ENCODE measurements around the gene LDAF1.
"Not testable (repeated sequence)": the region's sequence is repeated elsewhere in the genome, so short reads cannot be mapped to it uniquely, and the experiment has no call there.

LDAF1 gene

DNA sequence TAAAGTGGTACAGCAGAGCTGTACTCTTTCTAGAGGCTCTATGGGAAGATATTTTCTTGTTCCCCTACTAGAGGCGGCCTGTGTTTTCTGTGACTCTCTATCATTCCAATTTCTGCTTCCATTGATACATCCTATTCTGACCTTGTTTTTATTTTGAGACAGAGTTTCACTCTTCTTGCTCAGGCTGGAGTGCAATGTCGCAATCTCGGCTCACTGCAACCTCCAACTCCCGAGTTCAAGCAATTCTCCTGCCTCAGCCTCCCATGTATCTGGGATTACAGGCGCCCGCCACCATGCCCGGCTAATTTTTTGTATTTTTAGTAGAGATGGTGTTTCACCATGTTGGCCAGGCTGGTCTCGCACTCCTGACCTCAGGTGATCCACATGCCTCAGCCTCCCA lies 36.9 kb downstream of the LDAF1 start:
- DNase-seq (ENCODE audit: low read depth in 2 of 2) = not testable (repeated sequence)

DNA sequence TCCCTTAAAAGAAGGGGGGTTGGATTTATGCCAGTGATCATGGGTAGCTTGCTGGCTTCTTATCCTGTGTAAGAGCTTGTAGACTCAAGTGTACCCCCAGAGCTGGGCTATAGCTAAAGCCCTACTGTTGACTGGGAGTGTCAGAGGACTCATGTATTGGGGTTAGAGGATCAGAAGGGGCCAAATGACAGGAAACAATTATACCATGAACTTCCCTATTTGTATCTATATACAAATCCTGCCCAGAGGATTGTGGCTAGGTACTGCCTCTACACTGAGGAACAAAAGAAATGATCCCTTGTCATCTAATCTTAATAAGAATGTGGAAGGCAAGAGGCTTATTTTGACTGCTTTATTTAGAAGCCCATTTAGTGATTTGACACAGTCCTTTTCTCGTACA lies 38.6 kb downstream of the LDAF1 start:
- DNase-seq (ENCODE audit: low read depth in 2 of 2) = no peak

DNA sequence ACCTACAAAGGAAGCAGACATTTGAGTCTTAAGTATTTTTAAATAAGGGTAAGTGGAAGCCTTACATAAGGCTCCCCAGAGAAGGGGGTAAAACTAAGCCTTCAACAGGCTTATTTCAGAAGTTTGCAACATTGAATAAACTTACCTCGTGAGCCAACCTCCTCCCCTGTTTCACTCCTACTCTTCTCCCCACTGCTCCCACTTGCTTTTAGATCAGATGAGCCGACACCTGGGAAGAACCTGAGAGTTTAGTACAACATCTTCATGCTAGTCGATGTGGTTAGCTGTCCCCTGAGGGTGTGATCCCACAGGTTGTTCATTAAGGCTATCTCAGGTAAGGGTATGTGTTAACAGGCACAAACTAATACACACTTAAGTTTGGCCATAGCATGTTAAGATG lies 39.1 kb downstream of the LDAF1 start:
- DNase-seq (ENCODE audit: low read depth in 2 of 2) = no peak

DNA sequence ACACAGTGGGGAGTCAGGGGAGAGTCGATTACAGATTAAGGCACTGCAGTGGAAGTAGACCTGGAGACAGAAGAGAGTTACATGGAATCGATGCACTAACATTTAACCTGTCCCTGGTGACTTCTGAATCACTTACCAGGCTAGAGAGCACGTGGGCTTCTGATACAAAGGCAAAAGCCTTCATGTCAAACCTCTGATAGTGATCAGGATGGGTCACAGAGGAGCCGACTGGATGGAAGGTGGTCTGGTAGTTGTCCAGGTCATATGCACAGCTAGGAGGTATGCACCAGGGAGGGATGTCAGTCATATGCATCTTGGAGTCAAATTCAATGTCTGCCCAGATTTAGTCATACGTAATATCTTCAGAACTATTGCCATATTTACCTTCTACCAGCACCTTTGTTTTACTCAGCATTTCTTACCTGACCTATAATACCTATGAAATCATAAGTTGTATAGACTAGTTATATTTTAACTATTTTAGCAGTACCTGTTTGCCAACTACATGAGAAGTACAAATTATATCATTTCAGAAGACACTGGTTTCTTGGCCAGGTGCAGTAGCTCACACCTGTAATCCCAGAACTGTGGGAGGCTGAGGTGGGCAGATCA lies 41.2 kb downstream of the LDAF1 start:
- no peak for DNase-seq (ENCODE audit: low read depth in 2 of 2)

DNA sequence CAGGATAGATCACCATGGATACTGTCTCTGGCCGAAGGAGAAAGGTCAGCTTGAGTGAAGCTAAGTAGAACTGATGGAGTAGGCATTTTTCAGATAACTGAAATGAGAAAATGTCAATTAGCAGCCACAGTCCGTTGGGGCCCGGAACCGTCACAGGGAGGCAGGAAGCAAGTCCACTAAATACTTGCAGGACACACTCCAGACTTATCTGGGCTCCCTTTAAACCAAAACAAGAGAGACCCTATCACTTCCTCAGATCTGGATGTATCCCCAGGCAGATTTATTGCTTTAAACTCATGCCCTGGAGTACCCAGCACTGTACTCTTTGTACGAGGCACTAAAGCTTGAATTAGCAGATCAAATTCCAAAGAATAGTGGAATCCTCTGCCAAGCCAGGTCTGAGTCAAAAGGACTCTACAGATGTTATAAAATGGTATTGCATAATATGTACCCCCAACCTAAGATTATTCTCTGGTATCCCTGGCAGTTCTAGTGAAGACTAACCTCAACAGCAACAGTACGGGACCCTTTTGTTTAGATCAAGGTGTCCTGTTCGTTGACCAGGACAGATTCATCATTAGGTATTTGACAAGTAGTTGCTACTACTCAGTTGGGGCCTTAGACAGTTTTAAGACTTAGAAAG lies 44.8 kb downstream of the LDAF1 start:
- no peak for DNase-seq (ENCODE audit: low read depth in 2 of 2)

DNA sequence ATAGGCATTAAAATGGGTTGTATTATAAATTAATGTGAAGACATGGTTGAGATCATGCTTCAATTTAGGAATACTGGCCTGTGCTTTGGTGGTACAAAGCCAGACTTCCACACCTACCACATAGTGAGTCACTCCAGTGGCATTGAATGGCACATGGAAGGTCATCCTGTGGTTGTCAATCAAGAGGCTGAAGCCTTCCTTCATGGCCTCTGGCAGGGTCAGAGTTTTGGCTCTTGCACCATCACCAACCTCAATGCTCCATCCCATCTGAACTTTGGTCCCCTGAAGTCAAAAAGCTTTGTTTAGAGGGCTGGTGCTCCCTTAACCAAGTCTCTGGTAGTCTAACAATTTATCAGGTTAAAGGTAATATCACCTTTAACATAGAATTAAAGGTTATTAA lies 46.8 kb downstream of the LDAF1 start:
- no peak for DNase-seq (ENCODE audit: low read depth in 2 of 2)

DNA sequence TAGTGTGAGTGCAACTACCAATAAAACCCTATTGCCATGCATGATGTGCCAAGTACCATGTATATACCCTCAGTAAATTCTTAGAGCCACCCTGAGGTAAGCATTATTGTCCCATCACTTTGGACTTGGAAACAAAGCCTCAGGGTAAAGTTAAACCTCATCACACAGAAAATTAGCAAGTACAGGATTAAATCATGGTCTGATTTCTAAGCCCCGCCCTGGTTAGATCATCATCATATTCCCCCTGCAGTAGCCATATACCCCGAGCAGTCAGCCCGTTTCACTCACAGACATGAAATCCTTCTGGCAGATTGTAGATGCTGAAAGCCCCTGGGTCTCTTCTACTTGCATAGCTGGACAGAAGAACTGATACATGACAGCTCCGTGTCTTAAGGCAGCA lies 48.1 kb downstream of the LDAF1 start:
- no peak for DNase-seq (ENCODE audit: low read depth in 2 of 2)

DNA sequence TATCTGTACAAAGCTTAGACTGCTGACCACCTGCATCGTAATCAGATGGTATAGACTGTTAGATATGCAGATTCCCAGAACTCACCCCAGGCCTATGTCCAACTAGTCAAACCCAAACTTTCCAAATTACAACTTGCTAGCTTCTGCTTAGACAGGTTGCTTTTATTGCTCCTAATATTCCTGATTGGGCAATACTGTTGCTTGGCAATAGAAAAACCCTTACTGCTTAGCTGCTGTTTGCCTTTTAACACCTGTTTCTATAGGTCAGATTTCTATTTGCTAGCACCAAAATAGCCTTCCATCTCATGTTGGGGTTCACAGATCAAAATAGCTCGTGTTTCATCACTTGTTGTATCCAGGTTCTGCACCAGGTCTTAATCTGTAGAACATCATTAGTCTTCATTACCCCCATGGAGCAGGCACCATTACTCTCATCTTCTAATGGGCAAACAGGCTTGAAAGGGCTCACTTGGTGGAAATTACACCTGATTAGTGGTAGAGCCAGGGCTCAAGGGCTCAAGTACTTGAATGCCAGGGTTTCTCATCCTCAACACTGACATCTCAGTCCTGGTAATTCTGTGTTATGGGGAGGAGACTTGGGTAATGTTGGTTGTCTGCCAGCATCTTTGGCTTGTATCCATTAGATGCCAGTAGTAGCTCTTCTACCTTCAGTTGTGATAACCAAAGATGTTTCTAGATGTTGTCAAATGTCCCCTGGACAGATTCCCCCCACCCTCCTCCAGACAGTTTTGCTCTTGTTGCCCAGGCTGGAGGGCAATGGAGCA lies 50.2 kb downstream of the LDAF1 start:
- no peak for DNase-seq (ENCODE audit: low read depth in 2 of 2)

DNA sequence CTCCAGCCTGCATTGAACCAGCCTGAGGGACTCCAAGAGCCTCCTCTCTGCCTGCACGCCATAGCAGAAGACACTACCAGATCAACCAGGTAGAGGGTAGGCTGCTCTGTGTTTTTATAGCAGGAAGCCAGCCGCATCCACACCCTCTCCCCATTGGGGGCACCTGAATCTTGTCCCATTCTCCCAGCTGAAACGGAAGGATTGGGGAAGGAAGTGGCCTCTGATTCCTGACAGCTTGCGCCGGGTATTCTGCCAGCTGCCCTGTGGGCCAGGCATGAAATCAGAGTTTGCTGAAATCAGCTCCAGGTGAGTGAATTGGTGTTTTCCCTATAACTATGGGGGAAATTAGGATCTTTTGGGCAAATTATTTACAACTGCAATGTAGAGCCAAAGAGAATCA lies 53.0 kb downstream of the LDAF1 start, which contains the start of gene ZP2:
Gene ZP2 (minus strand): TSS at position 89 of the 400 bp plus-strand sequence. CDS start 27 bp downstream, at position 62.
- DNase-seq (ENCODE audit: low read depth in 2 of 2) = no peak

DNA sequence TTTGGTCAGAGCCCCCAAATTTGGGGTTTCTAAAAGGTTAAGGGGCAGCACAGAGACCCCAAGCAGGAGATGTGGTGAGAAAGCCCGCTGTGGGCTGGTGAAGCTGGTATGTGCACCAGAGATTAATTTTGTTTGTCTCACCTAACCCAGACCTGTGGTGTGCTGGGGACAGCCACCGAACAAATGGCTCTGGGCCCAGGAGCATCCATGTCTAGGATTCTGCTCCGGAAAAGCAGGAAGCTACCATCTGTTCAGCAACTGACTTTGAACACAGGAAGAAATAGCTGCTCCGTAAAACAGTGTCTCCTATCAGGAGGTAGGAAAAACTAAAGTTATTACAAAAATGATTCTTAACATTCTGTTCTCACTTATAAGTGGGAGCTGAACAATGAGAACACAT lies 55.6 kb downstream of the LDAF1 start:
- no peak for DNase-seq (ENCODE audit: low read depth in 2 of 2)

DNA sequence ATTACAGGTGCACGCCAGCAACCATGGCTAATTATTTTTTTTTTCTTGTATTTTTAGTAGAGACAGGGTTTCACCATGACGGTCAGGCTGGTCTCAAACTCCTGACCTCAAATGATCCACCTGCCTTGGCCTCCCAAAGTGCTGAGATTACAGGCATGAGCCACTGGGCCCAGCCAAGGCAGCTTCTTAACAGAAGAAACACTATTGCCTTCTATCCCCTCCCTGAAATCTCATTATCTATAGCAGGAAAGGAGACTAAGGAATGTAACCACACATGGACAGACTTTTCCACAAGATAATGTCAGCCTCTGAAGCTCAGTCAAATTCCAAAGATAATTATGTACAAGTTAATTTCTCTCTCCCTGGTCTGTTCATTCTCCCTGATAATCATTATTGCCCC lies 58.6 kb downstream of the LDAF1 start:
- no peak for DNase-seq (ENCODE audit: low read depth in 2 of 2)

DNA sequence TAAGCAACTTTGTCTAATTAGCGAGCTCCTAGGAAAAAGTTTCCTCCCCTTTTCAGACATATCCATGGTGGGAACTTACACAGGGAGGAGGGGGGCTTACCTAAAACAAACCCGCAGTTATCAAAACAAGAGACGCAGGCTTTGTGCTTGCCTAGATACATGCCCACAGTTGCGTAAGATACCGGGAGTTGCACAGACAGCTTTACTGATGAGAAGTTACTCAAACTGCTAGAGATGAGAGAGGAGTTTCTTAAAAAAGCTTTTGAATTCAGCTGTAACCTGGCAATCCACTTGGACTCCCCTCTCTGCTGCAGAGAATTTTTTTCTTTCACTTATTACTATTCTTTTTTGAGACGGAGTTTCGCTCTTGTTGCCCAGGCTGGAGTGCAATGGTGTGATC lies 59.7 kb downstream of the LDAF1 start:
- no peak for DNase-seq (ENCODE audit: low read depth in 2 of 2)

DNA sequence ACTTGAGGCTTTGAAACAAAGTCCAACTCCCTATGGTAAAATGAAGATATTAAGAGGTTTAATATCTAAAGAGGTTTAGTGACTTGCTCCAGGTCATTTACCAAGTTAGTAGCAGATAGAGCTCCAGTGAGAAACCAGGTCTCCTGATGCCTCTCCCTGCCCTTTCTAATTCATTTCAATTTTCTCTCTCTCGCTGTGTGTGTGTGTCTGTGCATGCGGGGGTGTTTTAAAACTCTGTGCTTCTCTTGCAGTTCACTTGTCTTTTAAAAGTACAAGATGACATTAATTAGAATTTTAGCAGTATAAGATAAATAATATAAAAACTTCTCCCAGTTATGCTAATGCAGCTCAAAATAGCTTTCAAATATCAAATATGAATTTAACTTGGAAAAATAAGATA lies 61.1 kb downstream of the LDAF1 start:
- no peak for DNase-seq (ENCODE audit: low read depth in 2 of 2)

DNA sequence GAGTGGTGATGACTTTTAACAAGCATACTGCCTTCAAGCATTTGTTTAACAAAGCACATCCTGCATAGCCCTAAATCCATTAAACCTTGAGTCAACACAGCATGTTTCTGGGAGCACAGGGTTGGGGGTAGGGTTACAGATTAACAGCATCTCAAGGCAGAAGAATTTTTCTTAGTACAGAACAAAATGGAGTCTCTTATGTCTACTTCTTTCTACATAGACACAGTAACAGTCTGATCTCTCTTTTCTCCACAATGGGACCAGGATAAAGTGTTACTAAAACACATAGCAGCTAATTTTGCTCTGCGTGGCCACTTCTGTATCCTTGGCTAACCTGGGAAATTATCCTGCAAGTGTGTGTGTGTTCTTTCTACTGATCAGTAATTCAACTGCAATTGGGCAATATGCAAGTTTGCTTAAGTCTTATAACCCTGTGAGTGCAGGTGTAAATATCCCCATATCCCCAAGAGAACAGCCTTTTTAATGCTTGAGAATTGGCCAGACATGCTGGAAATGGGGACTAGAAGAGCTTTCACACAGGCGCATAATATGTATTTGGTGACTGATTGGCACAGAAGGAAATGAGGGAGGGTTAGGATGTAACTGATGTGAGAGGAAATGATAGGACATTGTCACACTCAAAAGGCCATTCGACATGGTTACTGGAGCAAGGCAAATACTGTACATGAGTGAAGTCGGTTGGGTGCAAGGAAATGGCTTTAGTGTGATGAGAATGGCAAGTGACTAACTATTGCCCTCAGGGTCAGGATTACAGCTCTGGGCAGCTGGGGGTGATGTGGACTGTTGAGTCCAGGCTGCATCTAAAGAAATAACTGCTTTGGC lies 64.2 kb downstream of the LDAF1 start:
- DNase-seq (ENCODE audit: low read depth in 2 of 2) = no peak

DNA sequence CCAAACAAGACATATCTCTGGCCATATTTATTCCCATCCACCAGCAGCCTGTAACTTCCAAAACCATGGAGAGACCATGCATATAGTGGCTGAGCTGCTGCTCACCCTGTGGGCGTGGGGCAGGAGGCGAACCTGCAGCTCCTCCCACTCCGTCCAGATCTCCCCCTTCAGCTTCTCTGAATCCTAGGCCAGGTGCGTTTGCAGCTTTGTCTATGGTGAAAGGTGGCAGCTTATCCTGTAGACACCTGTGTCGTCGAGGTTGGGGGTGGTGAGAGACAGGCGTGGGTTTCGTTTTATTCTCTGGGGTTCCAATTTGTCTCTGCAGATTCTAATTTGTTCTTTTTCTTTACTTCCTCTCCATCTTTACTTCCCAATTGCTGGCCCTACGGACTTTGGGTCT lies 65.3 kb downstream of the LDAF1 start:
- no peak for DNase-seq (ENCODE audit: low read depth in 2 of 2)

DNA sequence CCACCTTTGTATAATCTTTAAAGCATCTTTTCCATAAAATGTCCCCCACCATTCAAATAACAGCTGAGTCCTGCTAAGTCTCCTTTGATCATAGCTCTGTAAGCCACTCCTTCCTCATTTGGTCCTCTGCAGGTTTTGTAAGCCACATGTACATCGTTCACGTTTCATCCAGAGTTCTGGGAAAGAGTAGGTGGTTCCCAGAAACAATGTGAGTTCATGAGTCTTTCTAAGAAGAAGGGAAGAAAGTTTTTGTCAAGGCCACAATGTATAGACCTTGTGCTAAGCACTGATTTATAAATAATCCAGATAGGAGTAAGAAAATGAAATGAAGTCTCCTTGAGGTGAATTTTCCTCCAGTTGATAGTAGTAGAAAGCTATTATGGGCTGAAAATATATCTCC lies 66.3 kb downstream of the LDAF1 start:
- DNase-seq (ENCODE audit: low read depth in 2 of 2) = no peak

DNA sequence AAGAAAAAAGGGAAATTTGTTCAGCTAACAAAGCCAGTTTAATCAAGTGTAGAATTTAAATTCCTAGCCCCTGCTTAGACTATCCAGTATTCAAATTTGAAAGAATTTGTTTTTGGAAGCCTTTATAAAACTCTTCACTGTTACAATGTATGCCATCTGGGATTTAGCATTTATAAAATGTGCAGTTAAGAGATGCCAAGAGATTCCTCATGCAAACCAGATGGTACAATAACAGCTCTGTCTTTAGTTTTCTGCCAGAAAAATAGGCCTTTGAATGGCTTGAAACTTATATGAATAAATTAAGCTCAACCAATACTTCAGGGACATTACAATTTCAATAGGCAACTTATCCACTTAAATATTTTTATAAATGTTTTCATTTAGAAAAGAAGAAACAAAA lies 68.3 kb downstream of the LDAF1 start:
- no peak for DNase-seq (ENCODE audit: low read depth in 2 of 2)

DNA sequence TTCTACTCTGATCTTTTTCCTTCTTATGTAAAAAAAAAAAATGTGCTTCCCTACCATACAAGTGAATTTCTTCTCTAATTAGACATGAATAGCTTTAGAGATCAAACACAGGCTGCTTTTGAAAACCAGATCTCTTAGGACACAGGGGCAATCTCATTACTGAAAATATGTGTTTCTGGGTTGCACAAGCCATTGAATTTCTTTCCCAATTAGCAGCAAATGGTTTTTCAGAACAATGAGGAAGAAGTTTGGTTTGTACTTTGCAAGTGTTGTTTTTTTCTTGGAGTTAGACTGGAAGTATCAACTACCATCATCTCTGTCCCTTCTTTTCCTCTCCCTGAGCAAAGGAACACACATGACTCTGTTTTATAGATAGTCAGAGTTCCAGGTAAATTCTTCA lies 69.4 kb downstream of the LDAF1 start:
- no peak for DNase-seq (ENCODE audit: low read depth in 2 of 2)

DNA sequence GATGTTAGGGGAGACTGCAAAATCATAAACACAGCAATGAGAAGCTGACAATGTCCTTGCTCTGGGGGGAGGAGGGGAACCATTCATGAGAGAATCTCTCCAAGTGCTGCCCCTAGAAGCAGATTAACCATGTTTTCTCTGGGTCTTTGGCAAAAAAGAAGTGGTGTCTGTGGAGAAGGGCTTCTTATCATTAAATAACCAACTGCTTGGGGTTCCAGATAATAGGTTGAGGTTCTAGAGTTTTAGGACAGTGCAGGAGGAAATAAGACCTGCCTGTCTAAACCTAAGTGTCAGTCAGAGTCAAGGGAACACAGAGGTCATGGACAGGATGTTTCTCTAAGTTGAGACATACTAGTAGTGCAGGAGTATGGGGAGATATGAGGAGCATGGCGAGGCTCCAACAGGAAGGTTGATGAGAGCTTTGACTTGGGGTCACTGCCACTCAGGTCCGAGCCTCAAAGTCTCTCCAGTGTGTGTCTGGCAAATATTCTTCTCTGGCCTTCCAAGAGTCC lies 69.9 kb downstream of the LDAF1 start:
- DNase-seq (ENCODE audit: low read depth in 2 of 2) = no peak
